ENCODE results near the gene TBX6. TPM values are rescaled to one million over a fixed set of nuclear protein-coding genes. Genes with fewer than 3 reads are reported as not detected.

The TBX6 gene
- polyA plus RNA-seq, 4 donors = 0.93 to 2.4 (median 1.7) TPM

- DNase-seq (ENCODE audit: low read depth in 4 of 4, low spot score in 2 of 4) = no peak
Observed at GRCh38 chr16:30068333-30068732, 23.4 kb downstream of the TBX6 start.

- no peak for DNase-seq (ENCODE audit: low read depth in 4 of 4, low spot score in 2 of 4)
Observed at GRCh38 chr16:30067584-30067916, 24.2 kb downstream of the TBX6 start.

GRCh38 chr16:30066761-30067583 lies 24.8 kb downstream of the TBX6 start:
- no peak for DNase-seq (ENCODE audit: low read depth in 4 of 4, low spot score in 2 of 4)

- DNase-seq (ENCODE audit: low read depth in 4 of 4, low spot score in 2 of 4) = peak in 1 of 4 donors; percentile 35
Observed at GRCh38 chr16:30065943-30066760, 25.6 kb downstream of the TBX6 start.

GRCh38 chr16:30065102-30065942 lies 26.4 kb downstream of the TBX6 start, which contains the start of gene ALDOA:
Gene ALDOA, plus strand, starts transcription at chr16:30065760. Its CDS starts 1,138 bp downstream, at chr16:30066898.
- peak; percentile 87 to 94 (median 92) for DNase-seq (ENCODE audit: low read depth in 4 of 4, low spot score in 2 of 4)

GRCh38 chr16:30064729-30065101 lies 27.0 kb downstream of the TBX6 start:
- DNase-seq (ENCODE audit: low read depth in 4 of 4, low spot score in 2 of 4) = no peak

- DNase-seq (ENCODE audit: low read depth in 4 of 4, low spot score in 2 of 4) = peak in 3 of 4 donors; percentile 68 to 71 (median 69)
Observed at GRCh38 chr16:30063893-30064728, 27.6 kb downstream of the TBX6 start.

- DNase-seq (ENCODE audit: low read depth in 4 of 4, low spot score in 2 of 4) = no peak
Observed at GRCh38 chr16:30063278-30063892, 28.3 kb downstream of the TBX6 start.

- no peak for DNase-seq (ENCODE audit: low read depth in 4 of 4, low spot score in 2 of 4)
Observed at GRCh38 chr16:30060836-30061554, 30.7 kb downstream of the TBX6 start.

- no peak for DNase-seq (ENCODE audit: low read depth in 4 of 4, low spot score in 2 of 4)
Observed at GRCh38 chr16:30060346-30060745, 31.4 kb downstream of the TBX6 start.

- no peak for DNase-seq (ENCODE audit: low read depth in 4 of 4, low spot score in 2 of 4)
Observed at GRCh38 chr16:30054959-30055553, 36.7 kb downstream of the TBX6 start.

- no peak for DNase-seq (ENCODE audit: low read depth in 4 of 4, low spot score in 2 of 4)
Observed at GRCh38 chr16:30054451-30054850, 37.3 kb downstream of the TBX6 start.

- DNase-seq (ENCODE audit: low read depth in 4 of 4, low spot score in 2 of 4) = no peak
Observed at GRCh38 chr16:30053376-30054015, 38.2 kb downstream of the TBX6 start.

- peak in 2 of 4 donors; percentile 80 to 86 for DNase-seq (ENCODE audit: low read depth in 4 of 4, low spot score in 2 of 4)
Observed at GRCh38 chr16:30052671-30053372, 38.9 kb downstream of the TBX6 start.

- DNase-seq (ENCODE audit: low read depth in 4 of 4, low spot score in 2 of 4) = no peak
Observed at GRCh38 chr16:30051518-30051917, 40.2 kb downstream of the TBX6 start.

- DNase-seq (ENCODE audit: low read depth in 4 of 4, low spot score in 2 of 4) = no peak
Observed at GRCh38 chr16:30049871-30050270, 41.9 kb downstream of the TBX6 start.

- DNase-seq (ENCODE audit: low read depth in 4 of 4, low spot score in 2 of 4) = no peak
Observed at GRCh38 chr16:30046588-30046987, 45.1 kb downstream of the TBX6 start.
